Esophagus squamous epithelium (tissue), 5 donors: ENCODE measurements around the gene CEMP1. TPM values are rescaled to one million over a fixed set of nuclear protein-coding genes. Genes with fewer than 3 reads are reported as not detected.

Source experiments
- DNase-seq: peaks from one replicate; lab custom pipeline; 2025; lab: John Stamatoyannopoulos, UW
- H3K27ac ChIP-seq, 4 donors: fragments of 200-600 bp; sonication (generic); one replicate each; pipeline ENCODE4 v1.5.1; 2016 to 2019; ENCODE audit warnings: mild to moderate bottlenecking in 1 of 4
- H3K27me3 ChIP-seq, 4 donors: fragments of 200-600 bp; sonication (generic); 1 replicate in 3 of 4; 2 replicates in 1 of 4; pipeline versions ENCODE4 v1.5.1 to v1.6.0; 2017 to 2021; ENCODE audit warnings: antibody characterized with exemption in 1 of 4
- H3K36me3 ChIP-seq, 3 donors: fragments of 200-600 bp; sonication (generic); one replicate each; pipeline ENCODE4 v1.5.1; 2016 to 2019
- H3K4me1 ChIP-seq, 3 donors: fragments of 200-600 bp; sonication (generic); one replicate each; pipeline ENCODE4 v1.5.1; 2017 to 2019
- H3K4me3 ChIP-seq, 4 donors: fragments of 200-600 bp; sonication (generic); 1 replicate in 3 of 4; 2 replicates in 1 of 4; pipeline ENCODE4 v1.5.1; 2016 to 2019; ENCODE audit warnings: mild to moderate bottlenecking in 2 of 4, moderate library complexity in 1 of 4
- H3K9me3 ChIP-seq, 3 donors: fragments of 200-600 bp; sonication (generic); one replicate each; pipeline ENCODE4 v1.5.1; 2016 to 2019
- CTCF ChIP-seq, 6 experiments: fragments of 450-650 bp in 4 of 6; fragments of 200-600 bp in 2 of 6; sonication (generic) in 2 of 6; IDR thresholded peaks; one replicate each; pipeline ENCODE4 v1.5.1; 2016 to 2019; ENCODE audit warnings: antibody characterized with exemption in 6 of 6, mild to moderate bottlenecking in 4 of 6, moderate library complexity in 4 of 6
- POLR2A ChIP-seq, 4 donors: fragments of 450-650 bp; IDR thresholded peaks; one replicate each; pipeline ENCODE4 v1.6.1; 2017; ENCODE audit warnings: antibody characterized with exemption in 4 of 4, mild to moderate bottlenecking in 4 of 4, moderate library complexity in 3 of 4
- WGBS, 2 donors: methylation state at CpG; one replicate each; pipeline ENCODE4 v1.1.5; 2018; 5-methylcytosine and 5-hydroxymethylcytosine counted together
- intact Hi-C: fragments of 100-400 bp; cut with DNase I; formaldehyde crosslinking; loops from one replicate; pipeline ENCODE4 v1.15.0; 2022
- total RNA-seq, 4 donors: library from RNA; depleted of rRNA; stranded (reverse); fragments of >200 nt; gene quantifications; one replicate each; pipeline ENCODE4 v1.1.0, GENCODE V29; 2016
- donor health status: DM: yes; HTN: yes; CAD: no.

CEMP1 gene
- total RNA-seq, 4 donors from 2014 or later = 0.76 TPM; not detected in 3

- TF ChIP-seq CTCF (IDR thresholded peaks at IDR 0.05) (no peak), POLR2A (IDR thresholded peaks at IDR 0.05) (no peak)
- WGBS, 2 donors = 89 to 96% methylated on average over 9 of the region's 13 CpGs
- no peak overlapping the region for H3K27ac ChIP-seq
- H3K36me3 ChIP-seq = peaks cover 0 to 19% (median 0%) of the 10 kb centered on the region in 3 donors
- H3K4me3 ChIP-seq = no peak overlapping the region
- peaks cover 4 to 27% (median 5%) of the 10 kb centered on the region in 3 donors for H3K4me1 ChIP-seq
- no peak for DNase-seq
- no peaks in the 10 kb centered on the region for H3K27me3 ChIP-seq
- no peaks in the 10 kb centered on the region for H3K9me3 ChIP-seq
- intact Hi-C loops = loop anchor here (10.0 kb wide), 1 partner anchor 67 kb away; the partner anchor contains the start of gene CCNF
These were observed 38.9 kb downstream of the CEMP1 start for GRCh38 chr16:2492292-2492691.

GRCh38 chr16:2490190-2491105 is 40.8 kb downstream of the CEMP1 start:
- no peaks in the 10 kb centered on the region for H3K9me3 ChIP-seq
- H3K36me3 ChIP-seq = peaks cover 0 to 7% (median 0%) of the 10 kb centered on the region in 3 donors
- no peaks in the 10 kb centered on the region for H3K27me3 ChIP-seq
- no peak overlapping the region for H3K4me3 ChIP-seq
- intact Hi-C loops = loop anchor here (10.0 kb wide), 1 partner anchor 66 kb away; the partner anchor contains the start of gene CCNF
- no peak for DNase-seq
- H3K4me1 ChIP-seq = peaks cover 0 to 17% (median 3%) of the 10 kb centered on the region in 3 donors
- TF ChIP-seq CTCF (IDR thresholded peaks at IDR 0.05) = no peak
- TF ChIP-seq POLR2A (IDR thresholded peaks at IDR 0.05) = no peak
- 88 to 93% methylated on average over 12 to 13 of the region's 23 CpGs for WGBS, 2 donors
- no peak overlapping the region for H3K27ac ChIP-seq

- Histone ChIP-seq H3K27ac (no peak overlapping the region), H3K9me3 (no peaks in the 10 kb centered on the region), H3K36me3 (peaks cover 0 to 7% (median 0%) of the 10 kb centered on the region in 3 donors), H3K27me3 (no peaks in the 10 kb centered on the region), H3K4me3 (no peak overlapping the region), H3K4me1 (peaks cover 0 to 17% (median 3%) of the 10 kb centered on the region in 3 donors)
- no peak for DNase-seq
- intact Hi-C loops = no loop called here
- TF ChIP-seq POLR2A (IDR thresholded peaks at IDR 0.05) (no peak), CTCF (IDR thresholded peaks at IDR 0.05) (no peak)
- 93 to 94% methylated on average over 9 of the region's 16 CpGs for WGBS, 2 donors
These were observed 41.6 kb downstream of the CEMP1 start for GRCh38 chr16:2489581-2489980.

- intact Hi-C loops = no loop called here
- H3K4me3 ChIP-seq = no peak overlapping the region
- DNase-seq = no peak
- peaks cover 0 to 7% (median 0%) of the 10 kb centered on the region in 3 donors for H3K36me3 ChIP-seq
- WGBS, 2 donors = 72 to 84% methylated on average over 7 to 11 of the region's 15 CpGs
- no peaks in the 10 kb centered on the region for H3K27me3 ChIP-seq
- no peak overlapping the region for H3K27ac ChIP-seq
- no peaks in the 10 kb centered on the region for H3K9me3 ChIP-seq
- TF ChIP-seq POLR2A (IDR thresholded peaks at IDR 0.05) (no peak), CTCF (IDR thresholded peaks at IDR 0.05) (no peak)
- H3K4me1 ChIP-seq = peaks cover 0 to 33% (median 3%) of the 10 kb centered on the region in 3 donors
These were observed 43.2 kb downstream of the CEMP1 start for GRCh38 chr16:2487903-2488531.

GRCh38 chr16:2487517-2487842 is 43.7 kb downstream of the CEMP1 start:
- H3K4me3 ChIP-seq = no peak overlapping the region
- TF ChIP-seq CTCF (IDR thresholded peaks at IDR 0.05) (no peak), POLR2A (IDR thresholded peaks at IDR 0.05) (no peak)
- H3K27ac ChIP-seq = no peak overlapping the region
- peaks cover 0 to 38% (median 4%) of the 10 kb centered on the region in 3 donors for H3K4me1 ChIP-seq
- WGBS, 2 donors = 53 to 58% methylated on average over 4 to 8 of the region's 8 CpGs
- intact Hi-C loops = no loop called here
- no peak for DNase-seq
- H3K9me3 ChIP-seq = no peaks in the 10 kb centered on the region
- H3K27me3 ChIP-seq = no peaks in the 10 kb centered on the region
- H3K36me3 ChIP-seq = peaks cover 0 to 7% (median 0%) of the 10 kb centered on the region in 3 donors
